MCF 10A (cell line): Measurements from ENCODE around the gene CFAP206. TPM values are rescaled to one million over a fixed set of nuclear protein-coding genes. Genes with fewer than 3 reads are reported as not detected.

Experiments used
- BruUV-seq: library from RNA; stranded (reverse); fragments of 400-500 nt; replicated peaks from 2 replicates; lab custom pipeline; 2021; lab: Mats Ljungman, UMichigan
- CTCF ChIA-PET: fragments of 300-600 bp; sonication (Branson Sonifier 250); formaldehyde crosslinking; extraction: SDS; loops from one replicate; lab custom pipeline; 2021; ENCODE audit warnings: antibody characterized with exemption, inconsistent platforms; lab: Yijun Ruan, JAX
- POLR2A ChIA-PET: fragments of 300-600, 350-650 bp; sonication (Branson Sonifier 250); formaldehyde crosslinking; extraction: SDS; loops from one replicate; lab custom pipeline; 2020; ENCODE audit warnings: antibody characterized with exemption, inconsistent platforms; lab: Yijun Ruan, JAX
- DNase-seq: peaks from one replicate; pipeline ENCODE4 v3.0.0-alpha.2; 2018; ENCODE audit not compliant: unreplicated experiment
- H3K27ac Mint-ChIP-seq: one replicate; pipeline ENCODE4 v1.8.0; 2022; ENCODE audit warnings: mild to moderate bottlenecking, low read depth, mixed read lengths; ENCODE audit not compliant: unreplicated experiment
- H3K27me3 Mint-ChIP-seq: one replicate; pipeline ENCODE4 v1.8.0; 2022; ENCODE audit warnings: mixed read lengths; ENCODE audit not compliant: insufficient read depth, unreplicated experiment
- H3K36me3 Mint-ChIP-seq: one replicate; pipeline ENCODE4 v1.8.0; 2022; ENCODE audit warnings: mild to moderate bottlenecking, moderate library complexity, mixed read lengths; ENCODE audit not compliant: insufficient read depth, unreplicated experiment
- H3K4me1 Mint-ChIP-seq: one replicate; pipeline ENCODE4 v1.8.0; 2022; ENCODE audit warnings: mixed read lengths; ENCODE audit not compliant: insufficient read depth, unreplicated experiment
- H3K4me3 Mint-ChIP-seq: one replicate; pipeline ENCODE4 v1.8.0; 2022; ENCODE audit warnings: mild to moderate bottlenecking, moderate library complexity, mixed read lengths; ENCODE audit not compliant: unreplicated experiment
- H3K9me3 Mint-ChIP-seq: one replicate; pipeline ENCODE4 v1.8.0; 2022; ENCODE audit warnings: mixed read lengths; ENCODE audit not compliant: unreplicated experiment
- intact Hi-C: fragments of 100-400 bp; cut with micrococcal nuclease; formaldehyde crosslinking; loops from 2 replicates; pipeline ENCODE4 v1.14.1; 2022
- total RNA-seq: library from RNA; stranded (reverse); gene quantifications from 2 replicates; pipeline ENCODE4 v1.2.3, GENCODE V29; 2022
- TF ChIP-seq, protein P1 (sequence below): fragments of 200-600 bp; IDR thresholded peaks from one replicate; pipeline ENCODE4 v1.8.0; 2022; ENCODE audit warnings: antibody characterized with exemption, mild to moderate bottlenecking; ENCODE audit not compliant: unreplicated experiment

CFAP206 gene
- total RNA-seq, 1 experiment from 2014 or later, result not detected

DNA sequence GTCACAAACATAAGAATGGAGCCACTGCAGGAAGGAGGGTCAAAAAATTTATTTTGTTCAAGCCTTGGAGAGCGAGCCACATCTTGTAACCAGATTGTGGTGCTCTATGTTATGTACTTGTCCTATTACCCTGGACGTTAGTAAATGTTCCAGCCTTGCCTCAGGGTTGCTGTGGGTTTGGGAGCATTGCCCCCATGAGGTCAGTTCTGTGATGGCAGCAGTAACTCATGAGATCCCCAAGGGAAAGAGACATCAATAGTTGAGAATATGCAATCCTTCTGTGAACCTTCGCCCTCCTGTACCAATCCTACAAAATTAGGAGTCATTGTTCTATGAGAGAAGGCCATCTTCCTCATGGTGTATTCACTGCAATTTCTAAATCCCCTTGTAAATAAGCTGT lies 16.4 kb upstream of the CFAP206 start:
- TF ChIP-seq, protein P1, sequence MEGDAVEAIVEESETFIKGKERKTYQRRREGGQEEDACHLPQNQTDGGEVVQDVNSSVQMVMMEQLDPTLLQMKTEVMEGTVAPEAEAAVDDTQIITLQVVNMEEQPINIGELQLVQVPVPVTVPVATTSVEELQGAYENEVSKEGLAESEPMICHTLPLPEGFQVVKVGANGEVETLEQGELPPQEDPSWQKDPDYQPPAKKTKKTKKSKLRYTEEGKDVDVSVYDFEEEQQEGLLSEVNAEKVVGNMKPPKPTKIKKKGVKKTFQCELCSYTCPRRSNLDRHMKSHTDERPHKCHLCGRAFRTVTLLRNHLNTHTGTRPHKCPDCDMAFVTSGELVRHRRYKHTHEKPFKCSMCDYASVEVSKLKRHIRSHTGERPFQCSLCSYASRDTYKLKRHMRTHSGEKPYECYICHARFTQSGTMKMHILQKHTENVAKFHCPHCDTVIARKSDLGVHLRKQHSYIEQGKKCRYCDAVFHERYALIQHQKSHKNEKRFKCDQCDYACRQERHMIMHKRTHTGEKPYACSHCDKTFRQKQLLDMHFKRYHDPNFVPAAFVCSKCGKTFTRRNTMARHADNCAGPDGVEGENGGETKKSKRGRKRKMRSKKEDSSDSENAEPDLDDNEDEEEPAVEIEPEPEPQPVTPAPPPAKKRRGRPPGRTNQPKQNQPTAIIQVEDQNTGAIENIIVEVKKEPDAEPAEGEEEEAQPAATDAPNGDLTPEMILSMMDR, result peak; percentile 39
- Mint-ChIP-seq H3K9me3 (no peaks in the 10 kb centered on the region), H3K27ac (no peak overlapping the region), H3K4me3 (no peak overlapping the region), H3K27me3 (no peaks in the 10 kb centered on the region), H3K36me3 (no peaks in the 10 kb centered on the region), H3K4me1 (no peaks in the 10 kb centered on the region)
- ChIA-PET CTCF (interaction anchor here (0.8 to 1.2 kb wide), 2 partner anchors 9 to 100 kb away, joined by 3 read pairs; no protein-coding TSS in a partner anchor), POLR2A (no interaction called here)
- intact Hi-C loops, result loop anchor here (1.0 to 10.0 kb wide), 7 partner anchors 196 to 1481 kb away; partner anchors contain the start of gene RARS2
- peak; percentile 47 for DNase-seq
- no TSS peak for BruUV-seq

DNA sequence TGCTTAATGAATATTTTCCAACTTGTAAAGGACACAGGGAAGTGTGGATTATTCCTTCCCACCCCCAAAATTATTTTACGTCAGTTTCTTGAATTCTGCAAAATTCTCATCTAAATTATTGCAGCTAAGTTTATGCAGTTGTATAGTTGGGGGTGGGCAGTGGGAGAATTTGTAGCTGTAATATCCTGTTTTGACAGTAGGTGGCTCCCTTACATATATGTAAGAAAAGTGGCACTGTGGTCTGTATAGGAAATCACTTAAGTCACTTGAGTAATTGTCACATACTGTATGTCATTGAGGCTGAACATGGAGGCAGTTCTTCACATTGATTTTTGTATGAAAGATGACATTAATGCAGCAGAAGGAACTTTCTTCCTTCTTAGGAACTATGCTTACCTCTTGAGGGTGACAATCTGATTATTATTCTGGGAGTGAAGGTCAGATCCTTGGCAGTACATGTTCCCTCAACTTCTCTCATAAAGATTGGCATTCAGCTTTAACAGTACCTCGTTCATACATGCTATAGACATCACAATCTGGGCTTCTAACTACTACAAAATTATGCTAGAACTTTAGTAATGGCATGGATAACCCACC lies 14.6 kb upstream of the CFAP206 start:
- intact Hi-C loops, result loop anchor here (5.0 to 10.0 kb wide), 5 partner anchors 194 to 1479 kb away; partner anchors contain the start of gene RARS2
- Mint-ChIP-seq H3K9me3 (no peaks in the 10 kb centered on the region), H3K27ac (no peak overlapping the region), H3K4me1 (no peaks in the 10 kb centered on the region), H3K27me3 (no peaks in the 10 kb centered on the region), H3K36me3 (no peaks in the 10 kb centered on the region), H3K4me3 (no peak overlapping the region)
- POLR2A ChIA-PET, result interaction anchor here (0.6 to 1.1 kb wide), 5 partner anchors 9 to 309 kb away, joined by 3 to 4 read pairs (median 3); partner anchors contain the start of genes AKIRIN2, ORC3 and RARS2
- CTCF ChIA-PET, result interaction anchor here (0.5 to 2.9 kb wide), 41 partner anchors 10 to 1099 kb away, joined by 3 to 43 read pairs (median 3); partner anchors contain the start of genes CFAP206 and SMIM8
- TF ChIP-seq, protein P1, result peak; percentile 71
- peak; percentile 58 for DNase-seq
- BruUV-seq, result no TSS peak

DNA sequence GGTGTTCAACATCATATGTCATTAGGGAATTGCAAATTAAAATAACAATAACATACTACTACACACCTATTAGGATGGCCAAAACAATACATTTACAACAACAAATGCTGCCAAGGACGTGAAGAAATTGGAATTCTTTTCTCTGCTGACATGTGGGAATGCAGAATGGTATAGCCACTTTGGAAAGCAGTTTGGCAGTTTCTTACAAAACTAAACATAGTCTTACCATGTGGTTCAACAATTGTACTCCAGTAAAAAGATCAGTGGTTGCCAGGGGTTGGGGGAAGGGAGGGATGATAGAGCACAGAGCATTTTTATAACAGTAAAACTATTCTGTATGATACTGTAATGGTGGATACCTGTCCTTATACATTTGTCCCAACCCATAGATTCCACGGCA lies 12.3 kb upstream of the CFAP206 start:
- Mint-ChIP-seq H3K27me3 (peaks cover 12% of the 10 kb centered on the region), H3K36me3 (no peaks in the 10 kb centered on the region), H3K4me1 (no peaks in the 10 kb centered on the region), H3K27ac (no peak overlapping the region), H3K4me3 (no peak overlapping the region), H3K9me3 (no peaks in the 10 kb centered on the region)
- TF ChIP-seq, protein P1, result no peak
- POLR2A ChIA-PET, result no interaction called here
- CTCF ChIA-PET, result no interaction called here
- BruUV-seq, result no TSS peak
- intact Hi-C loops, result loop anchor here (10.0 kb wide), 1 partner anchor 299 kb away; no protein-coding TSS in a partner anchor
- DNase-seq, result no peak

- Mint-ChIP-seq H3K9me3 (no peaks in the 10 kb centered on the region), H3K4me3 (no peak overlapping the region), H3K36me3 (no peaks in the 10 kb centered on the region), H3K27me3 (peaks cover 17% of the 10 kb centered on the region), H3K4me1 (no peaks in the 10 kb centered on the region), H3K27ac (no peak overlapping the region)
- DNase-seq, result no peak
- intact Hi-C loops, result loop anchor here (10.0 kb wide), 1 partner anchor 298 kb away; no protein-coding TSS in a partner anchor
- TF ChIP-seq, protein P1, result no peak
- BruUV-seq, result no TSS peak
- ChIA-PET CTCF (interaction anchor here (0.6 to 1.1 kb wide), 3 partner anchors 44 to 243 kb away, joined by 3 to 4 read pairs (median 3); no protein-coding TSS in a partner anchor), POLR2A (no interaction called here)
Measured at GRCh38 chr6:87396595-87397392, 11.0 kb upstream of the CFAP206 start.
